ENCODE measurements around the gene NAT8. TPM values are rescaled to one million over a fixed set of nuclear protein-coding genes. Genes with fewer than 3 reads are reported as not detected.
"Not testable (repeated sequence)": the region's sequence is repeated elsewhere in the genome, so short reads cannot be mapped to it uniquely, and the experiment has no call there.

Gene NAT8, protein sequence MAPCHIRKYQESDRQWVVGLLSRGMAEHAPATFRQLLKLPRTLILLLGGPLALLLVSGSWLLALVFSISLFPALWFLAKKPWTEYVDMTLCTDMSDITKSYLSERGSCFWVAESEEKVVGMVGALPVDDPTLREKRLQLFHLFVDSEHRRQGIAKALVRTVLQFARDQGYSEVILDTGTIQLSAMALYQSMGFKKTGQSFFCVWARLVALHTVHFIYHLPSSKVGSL
- not detected for polyA plus RNA-seq (2013, experiment 1 of 2)
- not detected for polyA plus RNA-seq (2013, experiment 2 of 2)

DNA sequence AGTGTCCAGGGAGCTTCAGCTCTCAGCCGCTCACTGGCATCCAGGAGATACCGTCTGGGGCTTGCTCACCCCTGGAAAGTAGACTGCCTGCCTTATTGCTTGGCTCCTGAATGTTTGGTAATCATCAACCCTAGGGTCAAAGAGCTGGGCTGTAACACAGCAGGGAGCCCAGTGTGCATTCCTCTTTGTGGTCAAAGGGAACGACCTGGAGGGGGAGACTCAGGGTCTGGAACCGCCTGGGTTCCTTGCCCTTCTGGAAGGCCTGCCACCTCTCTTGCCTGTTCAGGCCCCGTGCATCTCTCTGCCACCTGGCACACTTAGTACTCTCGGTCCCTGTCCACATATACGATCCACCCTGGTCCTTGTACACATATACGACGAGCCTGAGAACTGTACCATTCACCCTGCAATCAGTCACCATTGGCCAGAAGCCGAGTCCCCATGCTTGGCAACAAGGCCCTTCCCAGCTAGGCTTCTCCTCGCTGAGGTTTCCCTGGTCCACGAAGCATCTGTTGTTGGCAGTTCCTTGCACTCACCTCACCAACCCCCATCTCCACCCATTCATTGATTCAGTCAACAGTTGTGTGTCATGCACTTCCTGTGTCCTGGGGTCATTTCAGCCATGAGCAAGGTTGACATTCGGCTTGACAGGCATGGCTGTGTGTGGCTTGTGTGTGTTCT, at the start of gene NAT8:
TSS of gene NAT8 (minus strand) at position 85 of the 681 bp plus-strand sequence. CDS start 794 bp downstream, outside the sequence.
- Histone ChIP-seq H3K27ac (ENCODE audit: low read depth, low read length) (no peak within 1 kb of the TSS), H3K9me3 (ENCODE audit: insufficient read depth, low read depth, low read length) (peaks cover 22% of the 10 kb centered on the region), H3K4me3 (ENCODE audit: low read length) (no peak within 1 kb of the TSS), H3K36me3 (ENCODE audit: insufficient read depth, low read length) (no peaks in the 10 kb centered on the region), H3K9ac (ENCODE audit: low read depth, low read length) (no peak within 1 kb of the TSS), H3K4me1 (ENCODE audit: insufficient read depth, low read length) (no peaks in the 10 kb centered on the region), H3K27me3 (ENCODE audit: insufficient read depth, low read length) (no peaks in the 10 kb centered on the region)
- 86% methylated on average over 13 of the region's 13 CpGs for WGBS

DNA sequence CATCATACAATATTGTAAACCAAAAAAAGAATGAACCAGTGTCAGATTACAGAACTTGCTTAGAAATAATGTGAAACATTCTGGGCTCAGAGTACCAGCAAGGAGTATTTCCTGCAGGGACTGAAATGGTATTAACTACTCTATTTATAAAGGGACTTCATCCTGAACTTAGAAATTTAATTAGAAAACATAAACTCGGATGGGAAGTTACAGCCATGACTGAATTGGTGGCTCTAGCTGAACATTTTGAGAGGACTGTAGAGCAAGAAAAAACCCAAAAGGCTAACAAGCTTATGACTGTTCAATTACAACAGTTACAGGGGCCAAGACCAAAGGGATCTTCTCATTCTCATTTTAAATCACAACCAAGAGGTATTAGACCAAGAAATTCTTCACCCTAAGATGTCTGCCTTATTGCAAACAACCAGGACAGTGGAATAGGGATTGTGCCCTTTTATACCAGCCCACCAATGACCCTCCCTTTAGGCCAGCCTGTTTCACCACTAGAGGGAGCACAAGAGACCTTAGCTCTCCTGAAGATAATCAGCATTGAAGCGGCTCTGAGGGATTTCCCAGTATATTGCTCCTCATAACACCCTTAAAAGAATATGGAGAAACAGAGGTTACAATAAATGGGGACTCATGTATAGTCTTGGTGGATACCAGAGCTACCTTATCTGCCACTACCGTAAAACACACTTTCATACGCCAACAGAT, 48.3 kb upstream of the NAT8 start:
- WGBS = 18% methylated on average over 1 of the region's 4 CpGs
- H3K36me3 ChIP-seq (ENCODE audit: insufficient read depth, low read length); H3K9ac ChIP-seq (ENCODE audit: low read depth, low read length); H3K27me3 ChIP-seq (ENCODE audit: insufficient read depth, low read length); H3K4me1 ChIP-seq (ENCODE audit: insufficient read depth, low read length); H3K27ac ChIP-seq (ENCODE audit: low read depth, low read length); H3K4me3 ChIP-seq (ENCODE audit: low read length); H3K9me3 ChIP-seq (ENCODE audit: insufficient read depth, low read depth, low read length): not testable (repeated sequence)

DNA sequence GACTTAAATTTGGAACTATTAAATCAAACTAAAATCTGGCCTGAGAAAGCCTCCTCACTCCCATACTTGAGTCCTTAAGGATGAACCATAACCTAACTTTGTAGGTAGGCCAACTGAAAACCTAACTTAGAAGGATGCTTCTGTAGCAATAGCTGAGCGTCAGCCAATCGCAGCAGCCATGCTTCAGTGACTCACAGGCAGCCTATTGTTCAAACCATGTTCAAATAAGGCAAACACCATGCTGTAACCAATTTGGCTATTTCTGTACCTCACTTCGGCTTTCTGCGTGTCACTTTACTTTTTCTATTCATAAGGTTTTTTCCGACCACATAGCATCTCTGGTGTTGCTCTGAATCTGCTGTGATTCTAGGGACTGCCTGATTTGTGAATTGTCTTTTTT, 46.3 kb upstream of the NAT8 start:
- WGBS = 95% methylated on average over 4 of the region's 5 CpGs
- H3K36me3 ChIP-seq (ENCODE audit: insufficient read depth, low read length); H3K27me3 ChIP-seq (ENCODE audit: insufficient read depth, low read length); H3K27ac ChIP-seq (ENCODE audit: low read depth, low read length); H3K4me3 ChIP-seq (ENCODE audit: low read length); H3K9ac ChIP-seq (ENCODE audit: low read depth, low read length); H3K4me1 ChIP-seq (ENCODE audit: insufficient read depth, low read length); H3K9me3 ChIP-seq (ENCODE audit: insufficient read depth, low read depth, low read length): not testable (repeated sequence)

GRCh38 chr2:73685764-73686438, 43.7 kb upstream of the NAT8 start:
- no peaks in the 10 kb centered on the region for H3K36me3 ChIP-seq (ENCODE audit: insufficient read depth, low read length)
- 91% methylated on average over 4 of the region's 4 CpGs for WGBS
- H3K9me3 ChIP-seq (ENCODE audit: insufficient read depth, low read depth, low read length) = no peaks in the 10 kb centered on the region
- H3K4me1 ChIP-seq (ENCODE audit: insufficient read depth, low read length) = no peaks in the 10 kb centered on the region
- H3K27ac ChIP-seq (ENCODE audit: low read depth, low read length) = no peak overlapping the region
- H3K27me3 ChIP-seq (ENCODE audit: insufficient read depth, low read length) = peaks cover 7% of the 10 kb centered on the region
- no peak overlapping the region for H3K9ac ChIP-seq (ENCODE audit: low read depth, low read length)
- no peak overlapping the region for H3K4me3 ChIP-seq (ENCODE audit: low read length)

DNA sequence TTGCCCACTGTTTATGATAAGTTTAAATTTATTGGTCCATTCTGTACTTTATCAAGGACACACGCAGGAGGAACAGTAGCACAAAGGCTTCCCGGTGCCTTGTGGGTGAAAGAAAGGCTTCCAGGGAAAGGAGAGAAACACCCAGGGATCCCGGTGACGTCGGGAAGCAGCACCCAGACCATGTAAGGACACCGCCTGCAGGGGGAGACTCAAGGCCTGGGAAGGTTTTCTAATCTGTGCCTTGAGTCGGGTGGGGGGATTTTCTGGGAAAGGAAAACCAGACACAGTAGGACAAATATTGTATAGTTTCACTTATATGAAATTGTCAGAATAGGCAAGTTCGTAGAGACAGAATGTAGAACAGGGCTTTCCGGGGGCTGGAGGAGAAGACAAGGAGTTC, 42.7 kb upstream of the NAT8 start:
- not testable (repeated sequence) for H3K9me3 ChIP-seq (ENCODE audit: insufficient read depth, low read depth, low read length); H3K27ac ChIP-seq (ENCODE audit: low read depth, low read length); H3K4me3 ChIP-seq (ENCODE audit: low read length); H3K27me3 ChIP-seq (ENCODE audit: insufficient read depth, low read length); H3K4me1 ChIP-seq (ENCODE audit: insufficient read depth, low read length); H3K9ac ChIP-seq (ENCODE audit: low read depth, low read length); H3K36me3 ChIP-seq (ENCODE audit: insufficient read depth, low read length)
- WGBS = 51% methylated on average over 7 of the region's 9 CpGs

DNA sequence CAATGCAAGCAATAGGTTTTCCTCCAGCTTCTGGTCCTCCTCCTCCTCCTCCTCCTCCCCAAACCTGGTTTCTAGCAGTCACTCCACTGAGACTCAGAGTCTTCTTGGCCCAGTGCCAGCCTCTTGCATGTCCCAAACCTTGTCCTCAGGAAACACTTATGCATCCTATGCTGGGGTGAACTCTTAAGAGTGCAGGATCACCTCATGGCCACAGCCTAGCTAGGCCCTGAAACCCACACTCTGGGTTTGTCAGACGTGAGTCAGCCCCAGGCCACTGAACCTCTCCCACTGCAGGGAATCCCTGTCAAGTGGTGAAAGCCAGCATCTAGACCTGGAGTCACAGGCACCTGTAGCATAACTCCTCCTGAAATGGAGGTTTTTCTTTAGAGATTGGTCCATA, 42.1 kb upstream of the NAT8 start:
- 84% methylated on average over 1 of the region's 1 CpG for WGBS

GRCh38 chr2:73679951-73680571, 37.8 kb upstream of the NAT8 start:
- 39% methylated on average over 5 of the region's 5 CpGs for whole genome bisulfite sequencing
- not testable (repeated sequence) for H3K36me3 ChIP-seq (ENCODE audit: insufficient read depth, low read length); H3K27ac ChIP-seq (ENCODE audit: low read depth, low read length); H3K4me3 ChIP-seq (ENCODE audit: low read length); H3K9ac ChIP-seq (ENCODE audit: low read depth, low read length); H3K9me3 ChIP-seq (ENCODE audit: insufficient read depth, low read depth, low read length); H3K4me1 ChIP-seq (ENCODE audit: insufficient read depth, low read length)
- peaks cover 10% of the 10 kb centered on the region; the same call in 1 of the 2 replicates for H3K27me3 ChIP-seq (ENCODE audit: insufficient read depth, low read length)

More for the DNA sequence above, 42.1 kb upstream of the NAT8 start:
- H3K9ac ChIP-seq (ENCODE audit: low read depth, low read length); H3K27ac ChIP-seq (ENCODE audit: low read depth, low read length); H3K4me1 ChIP-seq (ENCODE audit: insufficient read depth, low read length); H3K27me3 ChIP-seq (ENCODE audit: insufficient read depth, low read length); H3K9me3 ChIP-seq (ENCODE audit: insufficient read depth, low read depth, low read length); H3K36me3 ChIP-seq (ENCODE audit: insufficient read depth, low read length); H3K4me3 ChIP-seq (ENCODE audit: low read length): not testable (repeated sequence)

DNA sequence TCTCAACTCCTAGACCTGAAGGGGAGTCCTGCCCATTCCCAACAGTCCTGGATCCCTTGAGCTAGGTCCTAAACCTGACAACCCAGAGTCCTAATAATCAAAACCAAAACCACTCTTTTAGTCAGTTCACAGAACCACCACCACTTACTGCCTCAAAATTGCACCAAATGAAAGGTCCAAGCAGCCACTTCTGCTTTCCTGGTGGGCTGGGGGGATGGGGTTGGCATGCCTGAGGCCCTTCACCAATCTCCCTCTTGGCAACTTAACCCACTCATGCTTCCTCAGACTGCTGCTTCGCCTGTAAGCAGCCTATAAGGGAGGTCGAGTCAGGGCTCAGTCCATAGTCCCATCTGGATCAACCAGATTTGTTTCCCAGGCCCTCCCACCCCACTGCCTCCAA, 37.0 kb upstream of the NAT8 start:
- not testable (repeated sequence) for H3K9me3 ChIP-seq (ENCODE audit: insufficient read depth, low read depth, low read length); H3K36me3 ChIP-seq (ENCODE audit: insufficient read depth, low read length); H3K27ac ChIP-seq (ENCODE audit: low read depth, low read length); H3K9ac ChIP-seq (ENCODE audit: low read depth, low read length); H3K4me3 ChIP-seq (ENCODE audit: low read length); H3K4me1 ChIP-seq (ENCODE audit: insufficient read depth, low read length)
- peaks cover 10% of the 10 kb centered on the region; the same call in 1 of the 2 replicates for H3K27me3 ChIP-seq (ENCODE audit: insufficient read depth, low read length)
- WGBS = 92% methylated on average over 2 of the region's 2 CpGs

DNA sequence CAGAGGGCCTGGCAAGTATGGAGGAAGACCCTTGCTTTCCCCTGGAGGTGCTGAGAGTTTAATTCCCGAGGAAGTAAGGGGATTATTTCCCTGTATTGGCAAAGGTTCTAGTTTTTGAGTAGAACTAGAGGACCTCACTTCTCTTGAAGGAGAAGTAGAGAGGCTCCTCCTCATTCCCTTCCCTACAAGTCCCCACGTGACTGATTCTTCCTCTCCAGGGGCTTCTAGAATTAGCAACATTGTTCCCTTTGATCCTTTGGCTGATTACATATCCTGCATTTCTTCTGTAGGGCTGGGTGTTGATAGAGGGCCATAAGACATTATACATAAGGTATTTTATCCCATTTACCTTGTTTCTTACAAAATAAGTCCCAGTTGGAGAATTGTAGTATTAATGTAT, 35.8 kb upstream of the NAT8 start:
- H3K27me3 ChIP-seq (ENCODE audit: insufficient read depth, low read length); H3K36me3 ChIP-seq (ENCODE audit: insufficient read depth, low read length); H3K9me3 ChIP-seq (ENCODE audit: insufficient read depth, low read depth, low read length); H3K4me3 ChIP-seq (ENCODE audit: low read length); H3K9ac ChIP-seq (ENCODE audit: low read depth, low read length); H3K4me1 ChIP-seq (ENCODE audit: insufficient read depth, low read length); H3K27ac ChIP-seq (ENCODE audit: low read depth, low read length): not testable (repeated sequence)
- WGBS = 74% methylated on average over 2 of the region's 2 CpGs

DNA sequence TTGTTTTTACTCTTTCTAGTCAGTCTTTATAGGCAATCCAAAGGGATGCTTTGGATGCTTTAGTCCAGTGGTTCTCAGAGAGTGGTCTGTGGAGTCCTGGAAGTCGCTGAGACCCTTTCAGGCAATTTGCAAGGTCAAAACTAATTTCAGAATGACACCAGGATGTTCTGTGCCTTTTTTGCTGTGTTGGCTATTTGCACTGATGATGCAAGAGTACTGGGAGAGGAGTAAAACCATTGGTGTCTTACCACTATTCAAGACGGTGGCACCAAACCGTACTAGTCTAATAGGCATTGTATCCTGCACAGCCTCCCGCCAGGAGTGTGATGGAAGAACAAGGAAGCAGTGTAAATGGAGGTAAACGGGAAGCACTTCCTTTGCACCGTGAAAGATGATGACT, 34.0 kb upstream of the NAT8 start:
- H3K4me1 ChIP-seq (ENCODE audit: insufficient read depth, low read length); H3K36me3 ChIP-seq (ENCODE audit: insufficient read depth, low read length): not testable (repeated sequence)

DNA sequence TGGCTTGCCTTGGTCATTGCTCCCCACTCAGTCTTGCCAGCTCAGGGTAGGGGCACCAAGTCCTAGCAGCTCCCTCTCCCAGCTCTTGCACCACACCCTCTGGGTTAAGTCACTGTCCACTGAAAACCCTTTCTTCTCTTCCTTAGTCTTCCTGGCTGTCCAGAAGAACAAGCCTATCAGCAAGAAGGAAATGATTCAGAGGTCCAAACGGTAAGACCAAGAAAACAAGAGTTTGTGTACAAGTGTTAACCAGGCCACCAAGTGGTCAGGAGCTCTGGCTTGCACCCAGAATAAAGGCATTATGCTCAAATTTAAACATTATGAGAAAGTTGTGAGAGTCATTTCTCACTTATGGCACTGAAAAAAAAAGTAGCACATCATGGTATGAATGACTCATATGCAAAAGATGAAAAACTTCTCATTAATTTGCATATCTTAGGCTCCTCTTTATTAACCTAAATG, 32.5 kb upstream of the NAT8 start:
- H3K9me3 ChIP-seq (ENCODE audit: insufficient read depth, low read depth, low read length); H3K27me3 ChIP-seq (ENCODE audit: insufficient read depth, low read length); H3K4me1 ChIP-seq (ENCODE audit: insufficient read depth, low read length); H3K36me3 ChIP-seq (ENCODE audit: insufficient read depth, low read length); H3K27ac ChIP-seq (ENCODE audit: low read depth, low read length); H3K4me3 ChIP-seq (ENCODE audit: low read length); H3K9ac ChIP-seq (ENCODE audit: low read depth, low read length): not testable (repeated sequence)
- WGBS = 89% methylated on average over 1 of the region's 1 CpG

More for the DNA sequence above, 34.0 kb upstream of the NAT8 start:
- H3K9me3 ChIP-seq (ENCODE audit: insufficient read depth, low read depth, low read length); H3K27ac ChIP-seq (ENCODE audit: low read depth, low read length); H3K9ac ChIP-seq (ENCODE audit: low read depth, low read length); H3K27me3 ChIP-seq (ENCODE audit: insufficient read depth, low read length); H3K4me3 ChIP-seq (ENCODE audit: low read length): not testable (repeated sequence)
- WGBS = 95% methylated on average over 6 of the region's 6 CpGs
